C4-2B (cell line): ENCODE results near the gene DHRS11.

ENCODE experiments used
- H3K27ac ChIP-seq: fragments of 450-650 bp; 2 replicates; pipeline ENCODE4 v1.5.1; 2017
- CTCF ChIP-seq: fragments of 450-650 bp; conservative IDR thresholded peaks from 2 replicates; pipeline ENCODE4 v1.5.1; 2017; ENCODE audit warnings: mild to moderate bottlenecking
- ZFX ChIP-seq: fragments of 450-650 bp; IDR thresholded peaks from 2 replicates; pipeline ENCODE4 v1.6.1; 2017

The DHRS11 gene

GRCh38 chr17:36641877-36642845 lies 50.5 kb downstream of the DHRS11 start:
- TF ChIP-seq ZFX (no peak), CTCF (no peak)
- H3K27ac ChIP-seq = no peak overlapping the region

- TF ChIP-seq CTCF (no peak), ZFX (no peak)
- no peak overlapping the region for H3K27ac ChIP-seq
Observed at GRCh38 chr17:36643086-36643685, 51.5 kb downstream of the DHRS11 start.

- H3K27ac ChIP-seq = no peak overlapping the region
- no peak for TF ChIP-seq CTCF
- TF ChIP-seq ZFX = no peak
Observed at GRCh38 chr17:36645422-36645821, 53.7 kb downstream of the DHRS11 start.

DNA sequence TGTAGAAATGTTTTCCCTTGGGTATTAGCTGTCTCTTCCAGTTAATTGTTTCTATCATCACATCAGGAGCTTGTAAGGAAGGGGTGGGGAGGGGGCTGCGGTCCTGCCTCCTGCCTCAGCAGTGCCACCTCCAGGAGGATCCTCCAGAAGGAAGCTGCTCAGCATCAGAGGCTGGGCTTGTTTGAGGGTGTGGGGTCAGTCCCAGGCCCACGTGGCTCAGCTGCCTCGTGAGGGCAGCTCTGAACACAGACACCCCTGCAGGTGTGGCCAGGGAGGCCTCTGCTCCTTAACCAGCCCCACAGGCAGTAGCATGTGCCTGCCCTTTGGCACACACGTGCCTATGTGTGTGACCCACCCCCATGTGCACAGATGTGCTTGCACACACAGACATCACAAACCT lies 56.0 kb downstream of the DHRS11 start:
- no peak overlapping the region for H3K27ac ChIP-seq
- TF ChIP-seq CTCF = no peak
- no peak for TF ChIP-seq ZFX

DNA sequence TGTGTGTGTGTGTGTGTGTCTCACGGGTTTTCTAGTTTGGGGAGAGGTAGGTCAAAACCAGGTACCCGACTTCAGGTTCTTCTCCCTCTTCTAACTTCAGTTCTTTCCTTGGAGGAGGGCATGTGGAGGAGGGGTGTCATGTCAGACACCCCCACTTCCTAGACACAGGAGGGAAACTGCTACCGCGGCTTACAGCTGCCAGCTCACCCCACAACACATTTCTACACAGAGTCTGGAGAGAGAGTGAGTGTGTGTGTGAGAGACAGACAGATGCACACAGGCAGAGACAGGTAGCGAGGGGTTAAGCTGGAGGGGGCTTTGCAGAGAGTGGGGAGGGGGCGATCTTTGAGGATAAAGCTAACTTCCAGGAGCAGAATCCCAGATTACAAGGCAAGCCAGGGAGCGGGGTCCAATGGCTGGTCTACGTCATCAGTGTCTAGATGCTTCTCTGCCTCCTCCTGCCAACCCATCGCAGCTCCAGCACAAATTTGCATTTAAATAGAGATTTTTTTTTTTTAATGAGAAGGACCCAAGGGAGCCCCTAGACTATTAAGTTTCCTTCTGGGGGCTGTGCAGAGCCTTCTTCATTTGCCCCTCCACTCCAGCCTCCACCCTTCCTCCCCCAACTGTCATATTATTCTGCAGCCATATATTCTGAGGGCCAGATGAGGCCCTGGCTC lies 58.6 kb downstream of the DHRS11 start:
- TF ChIP-seq ZFX (no peak), CTCF (no peak)
- no peak overlapping the region for H3K27ac ChIP-seq
